HG03103 (cell line): ENCODE data around the gene HDAC9.

Source experiments
- ATAC-seq: cut with Tn5 transposase; IDR thresholded peaks from one replicate; pipeline ENCODE4 v1.9.1; 2021; ENCODE audit warnings: low read depth; ENCODE audit not compliant: unreplicated experiment

The HDAC9 gene

GRCh38 chr7:18821554-18821953 lies 326.0 kb downstream of the HDAC9 start:
- ATAC-seq = no peak

- no peak for ATAC-seq
These were observed 328.6 kb downstream of the HDAC9 start for GRCh38 chr7:18824157-18824556.

GRCh38 chr7:18828260-18828993 lies 332.9 kb downstream of the HDAC9 start:
- no peak for ATAC-seq

- no peak for ATAC-seq
These were observed 333.7 kb downstream of the HDAC9 start for GRCh38 chr7:18828994-18829857.

GRCh38 chr7:18829858-18830285 lies 334.3 kb downstream of the HDAC9 start:
- no peak for ATAC-seq

- no peak for ATAC-seq
These were observed 335.9 kb downstream of the HDAC9 start for GRCh38 chr7:18831419-18831818.

GRCh38 chr7:18831943-18832342 lies 336.4 kb downstream of the HDAC9 start:
- ATAC-seq = no peak

- no peak for ATAC-seq
These were observed 339.0 kb downstream of the HDAC9 start for GRCh38 chr7:18834577-18834976.

- ATAC-seq = no peak
These were observed 339.6 kb downstream of the HDAC9 start for GRCh38 chr7:18835001-18835690.

- ATAC-seq = no peak
These were observed 348.4 kb downstream of the HDAC9 start for GRCh38 chr7:18843979-18844378.

- ATAC-seq = no peak
These were observed 349.2 kb downstream of the HDAC9 start for GRCh38 chr7:18844735-18845134.

- no peak for ATAC-seq
These were observed 350.2 kb downstream of the HDAC9 start for GRCh38 chr7:18845700-18846099.

GRCh38 chr7:18846765-18847215 lies 351.2 kb downstream of the HDAC9 start:
- ATAC-seq = no peak

- no peak for ATAC-seq
These were observed 353.6 kb downstream of the HDAC9 start for GRCh38 chr7:18849130-18849529.

- ATAC-seq = no peak
These were observed 360.2 kb downstream of the HDAC9 start for GRCh38 chr7:18855796-18856195.

GRCh38 chr7:18858232-18858631 lies 362.7 kb downstream of the HDAC9 start:
- ATAC-seq = no peak

- no peak for ATAC-seq
These were observed 363.8 kb downstream of the HDAC9 start for GRCh38 chr7:18859318-18859717.

GRCh38 chr7:18860221-18860620 lies 364.7 kb downstream of the HDAC9 start:
- ATAC-seq = no peak

GRCh38 chr7:18861514-18862118 lies 366.1 kb downstream of the HDAC9 start:
- ATAC-seq = no peak

GRCh38 chr7:18864967-18865366 lies 369.4 kb downstream of the HDAC9 start:
- no peak for ATAC-seq
